ENCODE measurements around the gene PAX6. TPM values are rescaled to one million over a fixed set of nuclear protein-coding genes. Genes with fewer than 3 reads are reported as not detected.

PAX6 gene
- total and polyA plus RNA-seq, 2 of the 13 experiments (the other 11 are each of a cell fraction or from before 2014, with no cell fraction given) = 0.15 to 1.1 TPM

DNA sequence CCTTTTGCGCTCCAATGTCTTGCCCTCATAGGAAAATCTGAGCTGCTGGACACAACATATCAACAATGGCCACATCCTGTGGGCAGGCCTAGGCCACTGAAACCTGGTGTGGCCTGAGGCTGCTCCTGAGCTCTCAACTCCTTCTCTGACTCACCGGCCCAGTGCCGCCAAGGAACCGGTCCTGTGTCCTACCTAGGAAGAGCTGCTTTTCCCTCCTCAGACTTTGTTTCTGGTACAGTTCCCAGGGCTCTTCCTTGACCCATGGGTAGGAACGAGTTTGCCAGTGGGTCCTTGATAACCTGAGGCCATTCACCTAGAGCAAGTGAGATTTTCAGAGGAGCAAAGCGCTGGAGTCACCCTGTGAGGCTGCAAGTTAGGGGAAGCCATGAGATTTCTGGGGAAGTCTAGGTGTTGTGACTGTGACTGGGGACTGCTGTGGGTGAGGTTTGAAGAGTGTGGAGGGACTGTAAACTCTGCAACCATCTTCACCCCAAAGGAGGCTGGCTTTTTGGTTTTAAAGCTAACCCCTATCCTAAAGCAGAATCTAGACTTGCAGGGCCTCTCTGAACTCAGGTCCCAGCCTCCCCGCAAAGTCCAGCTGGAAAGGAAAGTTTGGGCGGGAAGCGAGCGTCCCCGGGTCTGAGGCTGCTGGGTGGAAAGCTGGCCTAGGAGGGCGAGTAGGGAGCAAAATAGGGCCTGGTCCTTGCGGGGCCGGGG is 12.0 kb upstream of the PAX6 start:
- FAIRE-seq = no peak
- no peak for ATAC-seq
- in situ Hi-C loops (cut with HindIII; ENCODE audit: extremely low pct_ligation_motif_present, low pct_unique_long_range_greater_than_20kb) = loop anchor here (10.0 kb wide), 1 partner anchor 338 kb away; no protein-coding TSS in a partner anchor
- Histone ChIP-seq H3K27me3 (ENCODE audit: control insufficient read depth in 1 of 2, insufficient read depth in 2 of 2, low read length in 2 of 2) (peaks cover 12 to 88% of the 10 kb centered on the region in 2 experiments), H3K9me3 (ENCODE audit: low read length) (no peaks in the 10 kb centered on the region), H3K36me3 (replicated peaks in 1 of 2; ENCODE audit: control insufficient read depth in 1 of 2, insufficient read depth in 2 of 2, low read length in 2 of 2) (no peaks in the 10 kb centered on the region), H3K4me2 (ENCODE audit: low read depth, low read length) (no peak overlapping the region), H3K4me1 (ENCODE audit: insufficient read depth, low read length) (0 out of 2 replicates have a peak, but pooled peaks cover 8% of the 10 kb centered on the region), H3K9ac (ENCODE audit: insufficient read depth, low read depth, low read length) (no peak overlapping the region), H3K27ac (ENCODE audit: extremely low read length, insufficient read depth, low read length) (no peak overlapping the region), H3K4me3 (replicated peaks in 1 of 3; ENCODE audit: insufficient read depth in 1 of 3, low read depth in 2 of 3, low read length in 3 of 3) (no peak overlapping the region), H3K79me2 (ENCODE audit: insufficient read depth, low read length) (no peaks in the 10 kb centered on the region), H4K20me1 (ENCODE audit: insufficient read depth, low read length) (no peaks in the 10 kb centered on the region; the same call in 1 of the 2 replicates), H2AFZ (ENCODE audit: low read length) (no peak overlapping the region)
- TF ChIP-seq ZNF781 (CRISPR knock-in tag; IDR thresholded peaks at IDR 0.05; ENCODE audit: borderline replicate concordance, not compliant biosample characterization) (no peak), RFX3 (CRISPR knock-in tag; IDR thresholded peaks at IDR 0.05) (no peak), ZNF543 (CRISPR knock-in tag; IDR thresholded peaks at IDR 0.05) (no peak), JARID2 (CRISPR knock-in tag; IDR thresholded peaks at IDR 0.05; ENCODE audit: insufficient replicate concordance) (no peak), ZNF605 (CRISPR knock-in tag; IDR thresholded peaks at IDR 0.05) (no peak), SRSF9 (IDR thresholded peaks at IDR 0.05; ENCODE audit: borderline replicate concordance, insufficient read depth, low read depth, low read length, poor library complexity, severe bottlenecking) (no peak), ZNF891 (CRISPR knock-in tag; IDR thresholded peaks at IDR 0.05) (no peak), ZNF3 (CRISPR knock-in tag; IDR thresholded peaks at IDR 0.05) (no peak), ZNF354B (CRISPR knock-in tag; IDR thresholded peaks at IDR 0.05) (no peak), NFE2L1 (CRISPR knock-in tag; IDR thresholded peaks at IDR 0.05; ENCODE audit: borderline replicate concordance) (no peak), ZNF143 (CRISPR knock-in tag; IDR thresholded peaks at IDR 0.05) (no peak), SNAPC2 (CRISPR knock-in tag; IDR thresholded peaks at IDR 0.05) (no peak), CEBPB (IDR thresholded peaks at IDR 0.05; ENCODE audit: borderline replicate concordance, low read depth, low read length) (no peak)
- no TSS peak for BruUV-seq (replicated peaks)
- ChIA-PET CTCF (ENCODE audit: low intra/inter-chr PET ratio, low total read pairs) (no interaction called here), POLR2A (no interaction called here)
- DNase-seq (ENCODE audit: low spot score) = no peak
- intact Hi-C loops (cut with micrococcal nuclease; ENCODE audit: unreplicated experiment) = no loop called here
- WGBS (ENCODE audit: low lambda C conversion rate) = 38% methylated on average over 9 of the region's 14 CpGs
